ENCODE results near the gene PCNT. TPM values are rescaled to one million over a fixed set of nuclear protein-coding genes. Genes with fewer than 3 reads are reported as not detected.

The PCNT gene
- total and polyA plus RNA-seq, 2 experiments from 2014 or later: 14.9 to 23.8 TPM

- no peak overlapping the region for H3K9ac ChIP-seq
- no peaks in the 10 kb centered on the region for H3K27me3 ChIP-seq (replicated peaks; ENCODE audit: insufficient read depth)
- no peaks in the 10 kb centered on the region for H4K20me1 ChIP-seq (ENCODE audit: insufficient read depth)
- peaks cover 51% of the 10 kb centered on the region for H3K79me2 ChIP-seq (ENCODE audit: insufficient read depth)
- H3K4me2 ChIP-seq (ENCODE audit: unreplicated experiment): no peak overlapping the region
- 88 to 89% methylated on average over 6 of the region's 6 CpGs for WGBS, 2 experiments (ENCODE audit: low coverage in 1 of 2, low lambda C conversion rate in 2 of 2, missing lambda C conversion rate in 2 of 2)
- no peaks in the 10 kb centered on the region for H3K9me3 ChIP-seq (ENCODE audit: low read depth)
- no peaks in the 10 kb centered on the region for H3K9me2 ChIP-seq (ENCODE audit: insufficient read depth)
- in situ Hi-C loops (cut with MboI): no loop called here
- H3K4me1 ChIP-seq (ENCODE audit: insufficient read depth): peaks cover 13% of the 10 kb centered on the region
- no peak for DNase-seq
- no peak for TF ChIP-seq EZH2 (IDR thresholded peaks at IDR 0.05; ENCODE audit: insufficient read depth, poor library complexity, severe bottlenecking)
- no peak for TF ChIP-seq EZH2phosphoT487 (IDR thresholded peaks at IDR 0.05; ENCODE audit: insufficient read depth, low read depth)
- peaks cover 20% of the 10 kb centered on the region for H3F3A ChIP-seq (ENCODE audit: insufficient read depth)
- H3K4me3 ChIP-seq: no peak overlapping the region
- no peak overlapping the region for H3K27ac ChIP-seq
- H3K36me3 ChIP-seq (ENCODE audit: low read depth): no peaks in the 10 kb centered on the region
- no peak overlapping the region for H2AFZ ChIP-seq
These were observed 34.2 kb upstream of the PCNT start for GRCh38 chr21:46289655-46290179.

DNA sequence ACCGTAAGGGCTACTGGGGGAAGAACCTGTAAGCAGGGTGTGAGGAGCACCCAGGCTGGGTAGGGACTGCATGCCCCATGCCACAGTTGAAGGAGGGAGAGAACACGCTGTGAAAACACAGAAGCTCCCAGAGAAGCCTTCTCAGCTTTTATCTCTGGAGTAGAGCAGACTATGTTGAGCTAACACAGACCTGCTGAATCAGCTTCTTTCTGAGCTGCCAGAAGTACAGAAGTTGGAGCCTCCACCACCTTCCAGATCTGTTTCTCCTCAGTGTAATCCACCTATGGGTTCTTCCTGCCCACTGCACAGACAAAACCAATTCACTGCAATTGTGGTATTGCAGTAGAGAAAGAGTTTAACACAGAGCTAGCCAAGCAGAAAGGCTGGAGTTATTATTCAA lies 32.4 kb upstream of the PCNT start:
- Histone ChIP-seq H3K9me3 (ENCODE audit: low read depth) (no peaks in the 10 kb centered on the region), H3K4me1 (ENCODE audit: insufficient read depth) (peaks cover 27% of the 10 kb centered on the region), H3K79me2 (ENCODE audit: insufficient read depth) (peaks cover 43% of the 10 kb centered on the region), H3K27ac (no peak overlapping the region), H3F3A (ENCODE audit: insufficient read depth) (peaks cover 11% of the 10 kb centered on the region; the same call in 1 of the 2 replicates), H4K20me1 (ENCODE audit: insufficient read depth) (no peaks in the 10 kb centered on the region), H3K36me3 (ENCODE audit: low read depth) (no peaks in the 10 kb centered on the region), H3K9me2 (ENCODE audit: insufficient read depth) (no peaks in the 10 kb centered on the region), H3K27me3 (replicated peaks; ENCODE audit: insufficient read depth) (no peaks in the 10 kb centered on the region), H2AFZ (no peak overlapping the region), H3K9ac (no peak overlapping the region), H3K4me2 (ENCODE audit: unreplicated experiment) (no peak overlapping the region), H3K4me3 (no peak overlapping the region)
- in situ Hi-C loops (cut with MboI): no loop called here
- no peak for DNase-seq
- TF ChIP-seq EZH2 (IDR thresholded peaks at IDR 0.05; ENCODE audit: insufficient read depth, poor library complexity, severe bottlenecking): no peak
- TF ChIP-seq EZH2phosphoT487 (IDR thresholded peaks at IDR 0.05; ENCODE audit: insufficient read depth, low read depth): no peak
- 97 to 100% methylated on average over 2 of the region's 2 CpGs for WGBS, 2 experiments (ENCODE audit: low coverage in 1 of 2, low lambda C conversion rate in 2 of 2, missing lambda C conversion rate in 2 of 2)

GRCh38 chr21:46294647-46295176 lies 29.2 kb upstream of the PCNT start:
- H3F3A ChIP-seq (ENCODE audit: insufficient read depth): no peaks in the 10 kb centered on the region
- in situ Hi-C loops (cut with MboI): no loop called here
- no peak for TF ChIP-seq EZH2phosphoT487 (IDR thresholded peaks at IDR 0.05; ENCODE audit: insufficient read depth, low read depth)
- TF ChIP-seq EZH2 (IDR thresholded peaks at IDR 0.05; ENCODE audit: insufficient read depth, poor library complexity, severe bottlenecking): no peak
- H3K4me3 ChIP-seq: no peak overlapping the region
- no peaks in the 10 kb centered on the region for H3K9me3 ChIP-seq (ENCODE audit: low read depth)
- H3K27me3 ChIP-seq (replicated peaks; ENCODE audit: insufficient read depth): no peaks in the 10 kb centered on the region
- no peaks in the 10 kb centered on the region for H3K36me3 ChIP-seq (ENCODE audit: low read depth)
- H3K4me2 ChIP-seq (ENCODE audit: unreplicated experiment): no peak overlapping the region
- H4K20me1 ChIP-seq (ENCODE audit: insufficient read depth): no peaks in the 10 kb centered on the region
- H3K4me1 ChIP-seq (ENCODE audit: insufficient read depth): peaks cover 21% of the 10 kb centered on the region
- no peaks in the 10 kb centered on the region for H3K9me2 ChIP-seq (ENCODE audit: insufficient read depth)
- peaks cover 16% of the 10 kb centered on the region; the same call in 1 of the 2 replicates for H3K79me2 ChIP-seq (ENCODE audit: insufficient read depth)
- no peak overlapping the region; the same call in 1 of the 2 replicates for H3K9ac ChIP-seq
- DNase-seq: peak; percentile 80
- peak overlapping the region; percentile 64 for H3K27ac ChIP-seq
- WGBS, 2 experiments (ENCODE audit: low coverage in 1 of 2, low lambda C conversion rate in 2 of 2, missing lambda C conversion rate in 2 of 2): 64 to 70% methylated on average over 10 of the region's 10 CpGs
- peak overlapping the region; percentile 38; the same call in 1 of the 2 replicates for H2AFZ ChIP-seq

DNA sequence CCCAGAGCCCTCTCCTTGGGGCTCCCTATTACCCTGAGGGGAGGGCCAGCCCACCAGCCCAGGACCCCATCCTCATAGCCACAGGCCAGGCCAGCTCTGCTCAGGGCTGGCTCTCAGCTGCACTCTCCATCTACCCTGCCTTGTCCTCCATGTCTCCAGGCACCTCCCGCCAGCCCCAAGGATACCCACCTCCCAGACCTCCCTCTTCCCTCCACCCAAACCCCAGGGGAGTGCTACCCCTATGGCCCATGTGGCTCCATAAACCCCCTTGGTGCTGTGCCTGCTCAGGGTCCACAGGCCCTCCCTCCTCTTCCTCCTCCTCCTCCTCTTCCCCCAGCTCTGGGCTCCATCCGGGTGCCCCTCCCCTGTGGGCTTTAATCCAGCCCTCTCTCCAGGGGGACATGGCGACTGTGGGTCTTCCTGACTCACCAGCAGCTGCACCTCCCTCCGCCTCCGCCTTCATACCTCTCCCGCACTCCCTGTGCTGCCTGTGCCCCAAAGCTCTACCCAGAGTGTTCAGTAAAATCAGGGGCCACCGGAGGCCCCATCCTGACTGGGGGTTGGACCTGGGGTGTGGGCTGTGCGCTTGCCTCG lies 28.7 kb upstream of the PCNT start:
- H3K4me3 ChIP-seq: no peak overlapping the region
- 48 to 54% methylated on average over 4 to 9 of the region's 9 CpGs for WGBS, 2 experiments (ENCODE audit: low coverage in 1 of 2, low lambda C conversion rate in 2 of 2, missing lambda C conversion rate in 2 of 2)

More for the DNA sequence above, 28.7 kb upstream of the PCNT start:
- TF ChIP-seq EZH2phosphoT487 (IDR thresholded peaks at IDR 0.05; ENCODE audit: insufficient read depth, low read depth) (no peak), EZH2 (IDR thresholded peaks at IDR 0.05; ENCODE audit: insufficient read depth, poor library complexity, severe bottlenecking) (no peak)
- H3K9me3 ChIP-seq (ENCODE audit: low read depth): no peaks in the 10 kb centered on the region
- H2AFZ ChIP-seq: peak overlapping the region; percentile 38; the same call in 1 of the 2 replicates
- H3K9ac ChIP-seq: peak overlapping the region; percentile 27
- no peaks in the 10 kb centered on the region for H3K36me3 ChIP-seq (ENCODE audit: low read depth)
- H3K9me2 ChIP-seq (ENCODE audit: insufficient read depth): no peaks in the 10 kb centered on the region
- H3K4me1 ChIP-seq (ENCODE audit: insufficient read depth): peaks cover 21% of the 10 kb centered on the region
- no peak overlapping the region for H3K4me2 ChIP-seq (ENCODE audit: unreplicated experiment)
- peak; percentile 30 for DNase-seq
- H3F3A ChIP-seq (ENCODE audit: insufficient read depth): no peaks in the 10 kb centered on the region
- peak overlapping the region; percentile 64 for H3K27ac ChIP-seq
- H3K27me3 ChIP-seq (replicated peaks; ENCODE audit: insufficient read depth): no peaks in the 10 kb centered on the region
- H3K79me2 ChIP-seq (ENCODE audit: insufficient read depth): peaks cover 10% of the 10 kb centered on the region; the same call in 1 of the 2 replicates
- in situ Hi-C loops (cut with MboI): no loop called here
- H4K20me1 ChIP-seq (ENCODE audit: insufficient read depth): no peaks in the 10 kb centered on the region

Measured in GM23248 (cell line).